Measurements from ENCODE around the gene LAMC2. TPM values are rescaled to one million over a fixed set of nuclear protein-coding genes. Genes with fewer than 3 reads are reported as not detected.
"Not testable (repeated sequence)": the region's sequence is repeated elsewhere in the genome, so short reads cannot be mapped to it uniquely, and the experiment has no call there.

LAMC2 gene
- total RNA-seq, 2 donors from 2014 or later = 2.1 to 6.0 TPM

- DNase-seq (no peak), ATAC-seq (no peak)
- intact Hi-C loops (cut with DNase I) = no loop called here
Measured at GRCh38 chr1:183245357-183245756, 59.3 kb downstream of the LAMC2 start.

- DNase-seq (no peak), ATAC-seq (no peak)
- intact Hi-C loops (cut with DNase I) = no loop called here
Measured at GRCh38 chr1:183246436-183246835, 60.4 kb downstream of the LAMC2 start.

GRCh38 chr1:183247066-183247465 is 61.0 kb downstream of the LAMC2 start:
- ATAC-seq (no peak), DNase-seq (no peak)
- intact Hi-C loops (cut with DNase I) = no loop called here

- intact Hi-C loops (cut with DNase I) = no loop called here
- DNase-seq (no peak), ATAC-seq (no peak)
Measured at GRCh38 chr1:183247484-183247883, 61.4 kb downstream of the LAMC2 start.

- ATAC-seq (no peak), DNase-seq (no peak)
- intact Hi-C loops (cut with DNase I) = no loop called here
Measured at GRCh38 chr1:183247931-183248330, 61.9 kb downstream of the LAMC2 start.

- DNase-seq (no peak), ATAC-seq (no peak)
- intact Hi-C loops (cut with DNase I) = no loop called here
Measured at GRCh38 chr1:183248989-183249691, 63.1 kb downstream of the LAMC2 start.

- ATAC-seq (no peak), DNase-seq (no peak)
- intact Hi-C loops (cut with DNase I) = no loop called here
Measured at GRCh38 chr1:183249941-183250452, 63.9 kb downstream of the LAMC2 start.

GRCh38 chr1:183251101-183251958 is 65.3 kb downstream of the LAMC2 start:
- ATAC-seq (no peak), DNase-seq (no peak)
- intact Hi-C loops (cut with DNase I) = no loop called here

- DNase-seq (no peak), ATAC-seq (no peak)
- intact Hi-C loops (cut with DNase I) = no loop called here
Measured at GRCh38 chr1:183251959-183252450, 65.9 kb downstream of the LAMC2 start.

- no peak for DNase-seq
Measured at GRCh38 chr1:183255073-183255472, 69.0 kb downstream of the LAMC2 start.

GRCh38 chr1:183259924-183260323 is 73.9 kb downstream of the LAMC2 start:
- ATAC-seq (no peak), DNase-seq (no peak)
- intact Hi-C loops (cut with DNase I) = no loop called here

More at GRCh38 chr1:183255073-183255472, 69.0 kb downstream of the LAMC2 start:
- intact Hi-C loops (cut with DNase I) = no loop called here
- no peak for ATAC-seq

- intact Hi-C loops (cut with DNase I) = no loop called here
- ATAC-seq = peak in 1 of 2 donors; percentile 59
- DNase-seq = no peak
Measured at GRCh38 chr1:183262628-183263200, 76.7 kb downstream of the LAMC2 start.

- intact Hi-C loops (cut with DNase I) = no loop called here
- ATAC-seq = no peak
- no peak for DNase-seq
Measured at GRCh38 chr1:183263886-183264602, 78.0 kb downstream of the LAMC2 start.

- intact Hi-C loops (cut with DNase I) = no loop called here
- peak; percentile 39 to 70 for ATAC-seq
- no peak for DNase-seq
Measured at GRCh38 chr1:183267646-183268431, 81.8 kb downstream of the LAMC2 start.

GRCh38 chr1:183270541-183271141 is 84.6 kb downstream of the LAMC2 start:
- intact Hi-C loops (cut with DNase I) = no loop called here
- ATAC-seq (peak; percentile 76 to 77), DNase-seq (peak; percentile 56)

GRCh38 chr1:183272390-183272848 is 86.4 kb downstream of the LAMC2 start:
- DNase-seq (no peak), ATAC-seq (no peak)
- intact Hi-C loops (cut with DNase I) = no loop called here

GRCh38 chr1:183273300-183273699 is 87.2 kb downstream of the LAMC2 start:
- DNase-seq (no peak), ATAC-seq (no peak)
- intact Hi-C loops (cut with DNase I) = no loop called here

GRCh38 chr1:183273984-183274383 is 87.9 kb downstream of the LAMC2 start:
- intact Hi-C loops (cut with DNase I); ATAC-seq; DNase-seq: not testable (repeated sequence)

Data from left cardiac atrium (tissue), 4 donors.